ENCODE measurements around the gene AHCYL1. TPM values are rescaled to one million over a fixed set of nuclear protein-coding genes. Genes with fewer than 3 reads are reported as not detected.
A peak's percentile ranks its signal among the peaks of the same experiment; 100 is the strongest.

Gene AHCYL1
- total RNA-seq, 1 experiment from 2014 or later, result 20.5 TPM

DNA sequence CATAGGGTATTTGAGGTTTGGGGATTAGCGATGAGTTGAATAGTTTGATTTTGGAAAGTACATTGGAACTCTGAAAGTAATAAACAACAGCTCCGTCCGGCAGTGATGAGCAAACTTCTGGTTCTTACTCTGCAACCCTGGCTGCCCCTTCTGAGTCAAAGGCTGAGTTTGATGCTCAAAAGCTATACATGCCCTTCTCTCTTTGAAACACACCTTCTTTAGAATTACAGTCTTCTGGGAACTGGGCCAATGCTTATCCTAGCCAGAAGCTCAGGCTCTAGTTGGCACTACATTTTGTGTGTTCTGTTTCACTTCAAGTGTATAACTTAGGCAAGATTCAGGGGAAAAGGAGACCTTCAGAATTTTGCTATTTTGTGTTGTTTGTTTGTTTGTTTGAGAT is 9.3 kb downstream of the AHCYL1 start:
- in situ Hi-C loops (cut with HindIII; ENCODE audit: low sequenced_read_pairs), result no loop called here
- peak; percentile 76 for DNase-seq (ENCODE audit: low spot score)

DNA sequence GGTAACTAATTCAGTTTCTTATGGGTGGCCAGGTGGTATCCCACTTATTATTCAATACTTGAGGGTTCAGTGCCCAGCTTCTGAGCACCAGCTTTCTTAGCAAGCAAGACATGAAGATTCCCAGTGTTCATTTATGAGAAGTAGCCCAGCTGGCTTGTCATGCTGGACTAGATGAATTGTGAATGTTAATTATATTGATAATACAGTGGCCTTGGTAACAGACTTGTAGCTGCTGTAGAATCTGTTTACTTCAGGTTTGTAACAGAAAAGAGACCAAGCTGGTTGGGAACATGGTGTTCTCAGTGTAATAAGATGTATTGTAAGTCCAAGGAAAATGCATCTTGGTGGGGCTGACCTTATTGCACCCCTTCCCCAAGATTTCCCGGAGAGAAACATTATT is 10.1 kb downstream of the AHCYL1 start:
- no peak for DNase-seq (ENCODE audit: low spot score)
- in situ Hi-C loops (cut with HindIII; ENCODE audit: low sequenced_read_pairs), result no loop called here

DNA sequence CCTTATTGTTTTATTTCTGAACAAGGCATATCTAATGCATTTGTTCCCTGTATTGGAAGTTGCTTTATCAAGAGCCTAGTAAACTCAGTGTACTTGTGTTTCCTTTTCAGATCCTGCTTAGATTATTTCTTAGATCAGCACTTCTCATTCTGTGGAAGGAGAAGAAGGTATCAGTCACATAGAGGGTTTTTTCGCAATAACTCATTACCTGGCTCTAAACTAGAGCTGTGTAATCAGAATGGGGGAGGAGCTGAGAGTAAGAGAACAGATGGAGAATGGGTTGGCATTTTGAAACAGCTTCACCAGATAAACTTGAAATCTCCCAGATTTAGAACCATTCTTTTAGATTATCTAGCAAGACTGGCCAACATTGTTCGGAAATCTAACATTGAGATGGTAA is 11.0 kb downstream of the AHCYL1 start:
- in situ Hi-C loops (cut with HindIII; ENCODE audit: low sequenced_read_pairs), result no loop called here
- DNase-seq (ENCODE audit: low spot score), result peak; percentile 75

DNA sequence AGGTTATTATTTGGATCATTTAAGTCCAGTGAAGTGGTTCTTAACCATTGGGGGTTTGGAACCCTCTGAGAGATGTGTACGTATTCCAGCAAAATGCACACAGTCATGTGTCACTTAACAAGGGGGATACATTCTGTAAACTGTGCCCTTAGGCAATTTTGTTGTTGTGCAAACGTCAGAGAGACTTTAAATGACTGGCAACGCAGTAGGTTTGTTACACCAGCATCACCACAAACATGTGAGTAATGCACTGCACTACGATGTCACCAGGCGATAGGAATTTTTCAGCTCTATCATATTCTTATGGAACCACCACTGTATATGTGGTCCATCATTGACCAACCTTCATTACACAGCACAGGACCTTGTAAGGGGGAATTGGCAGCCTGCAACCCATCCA is 11.9 kb downstream of the AHCYL1 start:
- in situ Hi-C loops (cut with HindIII; ENCODE audit: low sequenced_read_pairs), result no loop called here

DNA sequence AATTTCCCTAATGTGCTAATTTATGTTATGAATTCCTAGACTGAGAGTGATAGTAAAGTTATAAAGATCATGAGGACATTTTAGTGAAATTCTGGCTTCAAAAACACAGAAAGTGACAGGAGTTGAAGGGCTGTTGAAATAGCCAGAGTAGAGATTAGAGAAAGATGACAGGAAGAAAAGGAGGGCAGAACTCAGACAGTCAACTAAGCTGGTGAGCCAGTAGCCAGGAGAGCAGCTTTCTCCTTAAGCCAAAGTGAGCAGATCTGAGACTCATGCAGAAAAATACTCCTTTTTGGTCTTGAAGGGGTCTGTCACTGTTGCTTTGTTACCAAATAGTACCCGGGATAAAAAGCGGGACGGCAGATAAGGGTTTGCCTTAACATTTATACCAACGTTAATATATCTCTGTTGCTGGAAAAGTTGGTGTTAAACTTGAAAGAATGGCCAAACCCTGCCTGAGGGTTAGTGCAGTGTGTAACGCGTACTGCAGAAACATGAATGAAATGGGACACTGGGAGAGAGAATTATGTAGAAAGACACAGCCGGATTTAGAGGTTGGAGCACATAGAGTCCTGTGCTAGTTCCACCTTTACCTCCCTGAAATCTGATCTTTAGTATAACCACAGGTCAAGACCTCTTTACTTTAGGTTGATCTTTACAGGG is 12.8 kb downstream of the AHCYL1 start:
- no peak for DNase-seq (ENCODE audit: low spot score)
- in situ Hi-C loops (cut with HindIII; ENCODE audit: low sequenced_read_pairs), result no loop called here

More for the DNA sequence above, 11.9 kb downstream of the AHCYL1 start:
- no peak for DNase-seq (ENCODE audit: low spot score)

DNA sequence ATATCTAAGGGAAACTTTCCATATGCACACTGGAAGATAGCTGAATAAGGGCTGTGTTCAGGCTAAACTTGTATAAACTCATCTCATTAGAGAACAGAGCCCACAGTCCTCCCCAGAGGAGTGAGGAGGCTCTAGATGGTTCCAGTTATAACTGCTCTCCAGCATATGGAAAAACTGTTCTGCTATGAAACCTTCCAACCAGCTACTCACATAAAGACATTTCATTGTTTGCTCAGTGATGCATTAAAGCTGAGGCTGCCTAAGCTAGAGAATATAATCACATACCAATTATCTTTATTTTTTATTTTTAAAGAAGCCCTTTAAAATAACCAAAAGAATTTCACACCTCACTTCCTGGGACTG is 13.3 kb downstream of the AHCYL1 start:
- in situ Hi-C loops (cut with HindIII; ENCODE audit: low sequenced_read_pairs), result no loop called here
- no peak for DNase-seq (ENCODE audit: low spot score)

DNA sequence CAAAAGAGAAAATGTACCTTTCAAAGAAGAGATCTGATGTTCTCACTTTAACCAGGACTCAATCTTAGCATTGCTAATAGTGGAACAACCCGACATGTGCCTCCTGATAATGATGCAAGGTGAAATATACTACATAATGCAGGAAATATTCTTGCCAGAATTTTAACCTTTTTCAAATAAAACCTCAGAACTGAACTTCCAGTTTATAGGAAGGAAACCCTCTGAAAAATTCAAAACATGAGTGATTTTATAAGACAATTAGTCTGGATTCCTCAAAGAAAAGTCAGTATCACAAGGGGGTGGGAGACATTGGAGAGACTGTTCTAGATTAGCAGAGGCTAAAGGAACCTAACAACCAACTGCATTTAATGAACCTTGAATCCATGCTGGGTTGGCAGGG is 18.1 kb downstream of the AHCYL1 start:
- in situ Hi-C loops (cut with HindIII; ENCODE audit: low sequenced_read_pairs), result no loop called here
- DNase-seq (ENCODE audit: low spot score), result no peak

DNA sequence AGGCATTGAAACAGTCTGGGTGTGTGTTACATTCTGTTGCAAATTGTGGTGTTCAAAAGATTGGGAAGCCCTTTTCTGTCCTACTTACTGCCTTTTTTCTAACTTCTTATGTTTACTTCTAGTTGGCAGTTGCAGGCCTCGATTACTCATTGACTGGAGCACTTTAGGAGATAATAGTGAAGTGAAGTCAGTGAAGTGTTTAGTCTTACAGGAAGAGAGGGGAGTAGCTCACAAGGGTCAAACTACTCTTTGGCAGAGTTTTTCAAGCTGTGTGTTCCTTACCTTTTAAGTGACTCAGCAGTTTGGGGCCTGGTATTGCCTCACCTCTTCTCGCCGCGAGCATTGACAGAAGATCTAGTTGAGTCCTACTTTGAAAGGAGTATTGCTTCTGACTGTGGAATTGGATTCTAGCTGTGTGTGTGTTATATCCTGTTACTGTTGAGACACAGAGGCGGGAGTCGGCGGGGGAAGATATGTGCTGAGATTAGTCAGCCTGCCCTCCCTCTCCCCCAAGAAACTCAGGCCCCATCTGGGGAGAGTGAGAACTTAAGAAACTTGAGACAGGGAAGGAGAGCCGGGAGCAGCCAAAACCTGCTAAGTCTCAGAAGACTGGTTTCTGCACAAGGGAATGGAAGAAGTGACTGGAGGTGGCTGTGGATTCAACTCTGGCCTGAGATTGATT is 19.3 kb downstream of the AHCYL1 start:
- in situ Hi-C loops (cut with HindIII; ENCODE audit: low sequenced_read_pairs), result no loop called here
- DNase-seq (ENCODE audit: low spot score), result no peak

DNA sequence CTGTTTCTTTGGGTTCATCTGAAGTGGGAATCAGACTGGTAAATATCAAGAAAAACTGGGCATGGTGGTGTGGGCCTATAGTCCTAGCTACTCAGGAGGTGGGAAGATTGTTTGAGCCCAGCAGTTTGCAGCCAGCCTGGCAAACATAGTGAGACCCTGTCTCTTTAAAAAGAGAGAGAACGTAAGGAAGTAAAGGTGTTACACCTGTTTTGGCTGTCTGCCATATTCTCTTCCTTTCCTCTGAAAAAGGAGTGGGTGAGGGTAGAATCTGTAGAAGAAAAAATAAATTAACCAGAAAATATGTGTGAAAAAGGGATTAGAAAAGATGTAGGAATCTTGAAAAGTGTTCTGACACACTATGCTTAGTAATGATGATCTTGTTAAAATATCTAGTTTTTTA is 20.0 kb downstream of the AHCYL1 start:
- in situ Hi-C loops (cut with HindIII; ENCODE audit: low sequenced_read_pairs), result no loop called here
- no peak for DNase-seq (ENCODE audit: low spot score)

DNA sequence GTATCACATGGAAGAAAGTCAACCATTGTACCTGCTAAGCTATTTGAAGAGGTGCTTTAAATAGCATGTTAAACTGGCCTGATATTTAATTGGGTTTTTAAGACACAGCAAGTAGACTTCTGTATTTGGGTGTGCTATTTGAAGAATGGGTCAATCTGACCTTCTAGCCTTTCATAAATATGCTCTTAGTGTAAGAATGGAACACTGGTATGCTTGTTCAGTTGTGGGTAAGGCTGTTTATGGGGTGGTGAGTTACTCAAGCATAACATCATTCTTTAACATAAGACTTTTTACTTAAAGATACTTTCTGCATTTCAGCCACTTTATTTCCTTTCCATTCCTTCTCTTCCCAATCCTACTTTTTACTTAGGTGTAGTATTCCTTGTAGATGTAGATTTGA is 21.4 kb downstream of the AHCYL1 start:
- no peak for DNase-seq (ENCODE audit: low spot score)
- in situ Hi-C loops (cut with HindIII; ENCODE audit: low sequenced_read_pairs), result no loop called here

DNA sequence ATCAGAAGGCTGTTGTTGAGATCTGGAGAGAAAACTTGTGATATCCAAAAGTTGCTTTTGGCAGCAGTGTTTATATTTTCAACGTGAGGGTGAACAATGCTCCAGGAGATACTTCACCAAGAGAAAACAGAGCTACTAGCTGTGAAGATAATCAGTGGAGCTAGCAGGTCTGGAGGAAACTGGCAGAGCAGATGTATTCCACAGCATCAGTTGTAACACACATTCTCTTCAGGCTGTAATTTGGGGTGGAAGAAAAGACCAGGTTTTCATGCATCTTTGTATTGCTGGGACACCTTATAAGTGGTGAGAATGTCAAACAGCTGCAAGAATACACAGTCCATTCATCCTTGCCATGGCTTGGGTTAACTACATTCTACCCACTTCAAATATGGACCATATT is 22.0 kb downstream of the AHCYL1 start:
- in situ Hi-C loops (cut with HindIII; ENCODE audit: low sequenced_read_pairs), result no loop called here
- peak; percentile 58 for DNase-seq (ENCODE audit: low spot score)

DNA sequence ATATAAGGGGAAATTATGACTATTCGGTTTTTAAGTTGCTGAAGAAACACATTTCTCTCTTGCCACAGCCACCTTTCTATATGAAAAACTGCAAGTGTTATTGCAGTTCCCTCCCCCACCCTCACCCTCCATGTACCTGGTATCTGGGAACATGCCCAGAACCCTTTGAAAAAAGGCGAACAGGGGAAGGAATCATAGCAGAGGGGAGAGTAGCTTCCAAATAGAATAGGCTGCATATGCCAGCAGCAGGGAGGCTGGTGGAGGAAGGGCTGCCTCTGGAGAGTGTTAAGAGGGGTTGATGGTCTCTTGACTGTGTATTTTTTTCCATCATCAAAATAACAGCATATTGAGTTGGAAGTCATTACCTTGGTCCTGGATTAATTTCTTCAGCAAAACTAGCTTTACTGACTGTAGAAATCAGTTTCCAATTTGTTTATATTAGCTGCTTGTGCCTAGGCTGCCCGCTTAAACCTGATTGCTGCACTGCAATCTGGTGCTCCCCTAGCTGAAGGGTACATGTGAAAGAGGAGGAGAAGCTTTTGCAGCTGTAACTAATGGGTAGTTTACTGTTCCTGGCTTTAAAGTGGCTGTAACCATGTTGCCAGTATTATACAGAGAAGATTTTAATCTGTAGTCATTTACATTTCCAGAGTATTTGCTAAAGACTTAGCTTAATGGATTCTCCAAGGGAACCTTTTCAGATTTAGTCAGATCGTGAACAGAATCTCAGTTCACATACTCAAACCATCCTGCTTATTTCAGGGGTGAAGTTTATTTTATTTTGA is 22.7 kb downstream of the AHCYL1 start:
- DNase-seq (ENCODE audit: low spot score), result peak; percentile 95
- in situ Hi-C loops (cut with HindIII; ENCODE audit: low sequenced_read_pairs), result no loop called here

DNA sequence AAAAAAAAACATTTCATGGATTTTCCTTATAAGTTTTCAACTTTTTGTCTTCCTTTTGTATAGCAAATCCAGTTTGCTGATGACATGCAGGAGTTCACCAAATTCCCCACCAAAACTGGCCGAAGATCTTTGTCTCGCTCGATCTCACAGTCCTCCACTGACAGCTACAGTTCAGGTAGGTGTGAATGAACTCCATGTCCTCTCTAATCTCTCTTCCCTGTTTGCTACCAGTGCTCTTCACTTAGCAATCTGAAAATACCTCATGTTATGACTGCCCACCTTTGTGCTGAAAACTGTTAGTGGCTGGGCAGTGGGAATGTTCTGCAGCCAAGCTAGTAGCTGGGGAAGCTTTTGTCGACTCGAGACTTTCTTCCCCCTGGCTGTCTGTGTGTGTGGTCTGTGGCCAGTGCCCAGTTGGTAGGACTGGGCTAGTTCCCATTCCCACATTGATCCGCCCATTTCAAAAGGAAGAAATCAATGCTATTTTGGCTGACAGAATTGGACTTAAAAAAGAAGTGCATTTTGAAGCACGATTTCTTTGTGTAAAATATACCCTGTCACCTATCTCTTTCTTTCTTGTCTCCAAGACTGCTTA is 24.5 kb downstream of the AHCYL1 start:
- in situ Hi-C loops (cut with HindIII; ENCODE audit: low sequenced_read_pairs), result no loop called here

DNA sequence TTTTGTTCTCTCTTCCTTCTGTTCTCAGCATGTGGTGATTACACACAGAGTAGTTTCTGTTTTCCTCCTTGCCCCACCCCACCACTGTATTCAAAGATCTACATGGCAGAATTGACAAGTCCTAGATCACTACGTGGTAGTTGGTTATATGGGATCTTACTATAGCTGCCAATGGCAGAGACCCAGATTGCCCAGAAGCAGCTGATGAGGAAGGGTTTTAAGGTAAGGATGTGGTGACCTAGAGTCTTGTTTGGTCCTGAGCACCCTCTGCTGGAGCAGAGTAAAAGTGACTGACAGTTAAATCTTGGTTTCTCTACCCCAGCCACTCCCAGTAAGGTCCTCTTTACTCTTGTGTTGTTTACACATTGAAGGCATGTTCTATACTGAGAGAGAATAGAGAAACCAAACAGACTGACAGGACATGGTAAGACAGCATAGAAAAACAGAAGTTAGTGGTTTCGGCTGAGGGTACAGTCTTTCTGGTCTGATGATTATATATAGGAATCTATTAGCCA is 27.0 kb downstream of the AHCYL1 start:
- peak; percentile 82 for DNase-seq (ENCODE audit: low spot score)
- in situ Hi-C loops (cut with HindIII; ENCODE audit: low sequenced_read_pairs), result no loop called here

More for the DNA sequence above, 24.5 kb downstream of the AHCYL1 start:
- DNase-seq (ENCODE audit: low spot score), result no peak

DNA sequence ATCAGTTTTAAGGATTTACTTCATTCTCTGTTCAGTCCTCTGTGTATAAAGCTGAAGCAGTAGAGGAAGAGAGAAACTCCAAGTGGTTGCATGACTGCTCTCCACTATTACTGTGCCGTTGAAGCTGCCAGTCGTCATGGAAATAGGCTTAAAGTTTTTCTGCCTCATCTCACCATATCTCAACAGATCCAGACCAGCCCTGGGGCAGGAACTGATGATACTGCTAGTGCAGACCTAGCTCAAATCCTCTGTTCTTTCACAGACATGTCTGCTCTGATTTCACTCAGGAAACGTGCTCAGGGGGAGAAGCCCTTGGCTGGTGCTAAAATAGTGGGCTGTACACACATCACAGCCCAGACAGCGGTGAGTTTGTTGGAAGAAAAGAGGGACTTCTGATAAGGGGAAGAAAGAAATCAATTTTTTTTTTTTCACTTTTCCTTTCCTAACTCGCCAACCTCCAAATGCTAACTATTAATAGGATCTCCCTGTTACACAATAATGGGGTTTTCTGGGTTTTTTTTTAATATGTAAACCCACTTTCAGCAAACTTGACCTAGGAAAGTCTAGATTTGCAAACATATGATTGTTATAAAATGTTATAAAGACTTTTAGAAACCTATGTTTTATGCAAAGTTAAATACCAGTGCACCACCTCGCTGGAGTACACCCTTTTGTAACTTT is 27.7 kb downstream of the AHCYL1 start:
- DNase-seq (ENCODE audit: low spot score), result no peak
- in situ Hi-C loops (cut with HindIII; ENCODE audit: low sequenced_read_pairs), result no loop called here

DNA sequence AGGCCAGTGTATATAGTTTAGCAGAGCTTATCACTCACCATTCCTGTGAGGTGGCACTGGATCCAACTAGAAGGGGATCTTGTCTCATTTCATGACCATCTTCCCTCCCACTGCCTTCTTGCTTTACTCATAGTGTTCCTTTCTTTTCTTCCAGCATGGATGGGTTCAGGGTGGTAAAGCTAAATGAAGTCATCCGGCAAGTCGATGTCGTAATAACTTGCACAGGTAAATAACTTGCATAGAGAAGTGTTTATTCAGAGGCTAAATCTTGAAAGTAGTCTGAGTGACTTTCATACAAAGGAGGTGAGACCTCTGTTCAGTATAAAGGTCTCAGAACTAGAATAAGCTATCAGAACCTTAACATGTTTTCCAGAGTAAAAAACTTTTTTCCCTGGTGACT is 33.2 kb downstream of the AHCYL1 start:
- no peak for DNase-seq (ENCODE audit: low spot score)
- in situ Hi-C loops (cut with HindIII; ENCODE audit: low sequenced_read_pairs), result no loop called here

DNA sequence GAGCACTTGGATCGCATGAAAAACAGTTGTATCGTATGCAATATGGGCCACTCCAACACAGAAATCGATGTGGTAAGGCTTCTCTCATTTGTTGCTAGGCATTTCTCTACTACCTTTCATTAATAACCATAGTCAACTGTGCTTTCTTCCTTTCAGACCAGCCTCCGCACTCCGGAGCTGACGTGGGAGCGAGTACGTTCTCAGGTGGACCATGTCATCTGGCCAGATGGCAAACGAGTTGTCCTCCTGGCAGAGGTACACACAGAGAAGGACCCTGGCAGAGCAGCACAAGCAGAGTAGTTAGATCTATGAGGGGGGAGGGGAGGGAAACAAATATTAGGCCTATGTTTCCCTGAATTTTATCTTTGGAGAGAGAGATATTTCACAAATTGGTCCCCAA is 33.8 kb downstream of the AHCYL1 start:
- in situ Hi-C loops (cut with HindIII; ENCODE audit: low sequenced_read_pairs), result no loop called here
- DNase-seq (ENCODE audit: low spot score), result no peak

DNA sequence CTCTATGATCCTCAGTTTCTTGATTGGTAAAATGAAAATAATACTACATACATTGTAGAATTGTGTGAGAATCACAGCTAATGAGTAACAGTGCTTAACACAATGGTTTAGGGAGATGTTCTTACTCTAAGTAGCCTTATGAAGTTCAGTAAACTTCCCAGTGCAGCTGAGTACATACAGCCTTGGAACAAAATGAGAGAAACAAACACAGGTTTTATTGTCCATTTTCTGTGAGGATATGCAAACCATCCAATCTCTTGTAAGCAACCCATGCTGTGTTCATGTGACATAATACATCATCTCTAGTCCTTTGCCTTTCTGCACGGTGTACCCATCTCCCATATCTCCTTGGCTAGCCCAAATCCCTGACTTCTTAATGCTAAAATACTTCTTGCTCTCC is 35.2 kb downstream of the AHCYL1 start:
- in situ Hi-C loops (cut with HindIII; ENCODE audit: low sequenced_read_pairs), result no loop called here

DNA sequence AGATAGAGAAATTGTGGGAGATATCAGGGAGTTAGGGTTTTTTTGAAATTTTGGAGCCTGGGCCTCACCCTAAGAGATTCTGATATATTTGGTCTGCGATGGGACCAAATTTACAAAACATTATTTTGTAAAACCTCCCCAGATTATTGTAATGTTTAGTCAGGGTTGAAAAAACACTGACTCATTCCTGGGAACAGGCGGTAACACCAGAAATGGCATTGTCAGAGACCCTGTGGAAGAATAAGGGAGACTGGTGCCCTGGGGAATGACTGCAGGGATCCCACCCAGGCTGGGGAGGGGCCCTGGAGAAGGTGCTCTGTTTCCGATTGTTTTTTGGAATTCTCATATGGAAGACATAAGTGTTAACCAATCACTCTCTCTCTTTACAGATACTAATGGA is 36.7 kb downstream of the AHCYL1 start:
- in situ Hi-C loops (cut with HindIII; ENCODE audit: low sequenced_read_pairs), result no loop called here
- DNase-seq (ENCODE audit: low spot score), result no peak

More for the DNA sequence above, 35.2 kb downstream of the AHCYL1 start:
- DNase-seq (ENCODE audit: low spot score), result no peak
